DMS53 treated with DMSO at 0.1 percent for 48 hours (cell line): ENCODE data around the gene EFNA4.

ENCODE experiments used
- DNase-seq: peaks from one replicate; lab custom pipeline; 2025; ENCODE audit not compliant: unreplicated experiment; lab: John Stamatoyannopoulos, UW

EFNA4 gene

GRCh38 chr1:155085504-155086127 lies 22.1 kb downstream of the EFNA4 start:
- DNase-seq = peak; percentile 17

DNA sequence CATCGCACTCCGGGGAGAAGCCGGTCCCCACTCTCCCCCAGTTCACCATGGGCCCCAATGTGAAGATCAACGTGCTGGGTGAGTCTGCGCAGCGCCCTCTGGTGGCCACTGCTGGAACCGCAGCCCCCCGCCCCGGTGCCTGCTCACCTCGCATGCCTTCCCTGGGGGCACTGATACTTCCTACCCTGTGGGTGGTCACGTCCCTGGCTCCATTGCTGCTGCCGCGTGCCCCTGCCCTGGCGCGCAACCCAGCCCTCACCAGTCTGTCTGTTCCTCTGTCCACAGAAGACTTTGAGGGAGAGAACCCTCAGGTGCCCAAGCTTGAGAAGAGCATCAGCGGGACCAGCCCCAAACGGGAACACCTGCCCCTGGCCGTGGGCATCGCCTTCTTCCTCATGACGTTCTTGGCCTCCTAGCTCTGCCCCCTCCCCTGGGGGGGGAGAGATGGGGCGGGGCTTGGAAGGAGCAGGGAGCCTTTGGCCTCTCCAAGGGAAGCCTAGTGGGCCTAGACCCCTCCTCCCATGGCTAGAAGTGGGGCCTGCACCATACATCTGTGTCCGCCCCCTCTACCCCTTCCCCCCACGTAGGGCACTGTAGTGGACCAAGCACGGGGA lies 22.7 kb downstream of the EFNA4 start:
- peak; percentile 27 for DNase-seq

DNA sequence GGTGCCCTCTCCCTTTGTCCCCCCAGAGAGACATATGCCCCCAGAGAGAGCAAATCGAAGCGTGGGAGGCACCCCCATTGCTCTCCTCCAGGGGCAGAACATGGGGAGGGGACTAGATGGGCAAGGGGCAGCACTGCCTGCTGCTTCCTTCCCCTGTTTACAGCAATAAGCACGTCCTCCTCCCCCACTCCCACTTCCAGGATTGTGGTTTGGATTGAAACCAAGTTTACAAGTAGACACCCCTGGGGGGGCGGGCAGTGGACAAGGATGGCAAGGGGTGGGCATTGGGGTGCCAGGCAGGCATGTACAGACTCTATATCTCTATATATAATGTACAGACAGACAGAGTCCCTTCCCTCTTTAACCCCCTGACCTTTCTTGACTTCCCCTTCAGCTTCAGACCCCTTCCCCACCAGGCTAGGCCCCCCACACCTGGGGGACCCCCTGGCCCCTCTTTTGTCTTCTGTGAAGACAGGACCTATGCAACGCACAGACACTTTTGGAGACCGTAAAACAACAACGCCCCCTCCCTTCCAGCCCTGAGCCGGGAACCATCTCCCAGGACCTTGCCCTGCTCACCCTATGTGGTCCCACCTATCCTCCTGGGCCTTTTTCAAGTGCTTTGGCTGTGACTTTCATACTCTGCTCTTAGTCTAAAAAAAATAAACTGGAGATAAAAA lies 23.5 kb downstream of the EFNA4 start:
- no peak for DNase-seq

- DNase-seq = peak; percentile 34
These were observed 27.8 kb downstream of the EFNA4 start for GRCh38 chr1:155091071-155092051.

- DNase-seq = no peak
These were observed 28.6 kb downstream of the EFNA4 start for GRCh38 chr1:155092131-155092530.

GRCh38 chr1:155092641-155093040 lies 29.1 kb downstream of the EFNA4 start:
- DNase-seq = no peak

DNA sequence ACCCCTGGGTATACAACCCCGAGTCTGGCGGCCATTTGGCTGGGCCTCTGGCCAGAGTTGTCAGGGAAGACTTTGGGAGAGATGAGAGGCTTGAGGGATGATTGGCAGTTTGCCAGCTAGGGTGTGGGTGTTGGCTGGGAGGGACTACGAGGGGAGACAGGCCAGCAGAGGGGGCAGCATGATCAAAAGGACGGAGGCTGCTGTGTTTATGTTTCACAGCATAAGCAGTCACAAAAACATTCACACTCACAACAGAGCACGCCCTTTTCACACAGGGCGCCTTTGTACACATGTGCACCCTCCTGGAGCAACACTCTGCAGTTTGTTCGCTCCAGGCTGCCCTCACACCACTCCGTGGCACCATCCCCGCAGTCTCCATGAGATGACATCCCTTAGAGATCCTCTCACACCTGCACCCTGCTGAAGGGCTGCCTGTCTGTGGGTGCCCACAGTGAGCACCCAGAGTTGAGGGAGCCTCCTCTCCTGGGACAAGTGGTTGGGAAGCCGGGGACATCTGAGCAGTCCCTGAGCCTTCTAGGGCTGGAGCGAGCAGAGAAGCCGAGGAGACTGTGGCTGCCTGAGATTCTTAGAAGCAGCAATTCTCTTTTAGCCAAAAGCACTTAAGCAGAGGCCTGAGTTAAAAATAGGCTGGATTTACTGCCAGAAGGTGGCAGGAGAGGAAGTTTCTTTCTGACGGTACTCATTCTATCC lies 30.5 kb downstream of the EFNA4 start:
- DNase-seq = peak; percentile 54

DNA sequence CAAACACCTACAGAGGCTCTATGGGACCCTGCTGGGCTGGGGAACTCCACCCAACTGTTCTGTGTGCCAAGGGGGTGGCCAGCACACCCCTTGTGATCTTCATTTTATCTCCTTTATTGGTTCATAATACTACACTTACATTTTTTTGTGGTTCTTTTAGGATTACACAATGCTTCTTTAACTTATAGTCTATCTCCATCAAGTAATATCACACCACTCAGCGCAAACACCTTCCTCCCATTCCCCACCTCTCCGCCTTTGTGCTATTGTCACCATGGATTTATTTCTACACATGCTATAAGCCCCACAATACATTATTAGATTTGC lies 31.0 kb downstream of the EFNA4 start:
- no peak for DNase-seq

DNA sequence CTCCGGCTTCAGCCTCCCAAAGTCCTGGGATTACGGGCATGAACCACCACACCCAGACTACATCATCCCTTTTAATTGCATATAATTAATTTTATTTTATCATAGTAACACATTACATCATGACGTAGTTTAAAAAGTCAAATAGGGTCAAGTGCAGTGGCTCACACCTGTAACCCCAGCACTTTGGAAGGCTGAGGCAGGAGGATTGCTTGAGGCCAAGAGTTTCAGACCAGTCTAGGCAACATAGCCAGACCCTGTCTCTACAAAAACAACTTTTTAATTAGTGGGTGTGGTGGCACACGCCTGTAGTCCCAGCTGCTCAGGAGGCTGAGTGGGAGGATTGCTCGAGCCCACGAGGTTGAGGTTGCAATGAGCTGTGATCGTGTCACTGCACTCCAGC lies 35.8 kb downstream of the EFNA4 start:
- no peak for DNase-seq

GRCh38 chr1:155103325-155103724 lies 39.8 kb downstream of the EFNA4 start:
- no peak for DNase-seq

DNA sequence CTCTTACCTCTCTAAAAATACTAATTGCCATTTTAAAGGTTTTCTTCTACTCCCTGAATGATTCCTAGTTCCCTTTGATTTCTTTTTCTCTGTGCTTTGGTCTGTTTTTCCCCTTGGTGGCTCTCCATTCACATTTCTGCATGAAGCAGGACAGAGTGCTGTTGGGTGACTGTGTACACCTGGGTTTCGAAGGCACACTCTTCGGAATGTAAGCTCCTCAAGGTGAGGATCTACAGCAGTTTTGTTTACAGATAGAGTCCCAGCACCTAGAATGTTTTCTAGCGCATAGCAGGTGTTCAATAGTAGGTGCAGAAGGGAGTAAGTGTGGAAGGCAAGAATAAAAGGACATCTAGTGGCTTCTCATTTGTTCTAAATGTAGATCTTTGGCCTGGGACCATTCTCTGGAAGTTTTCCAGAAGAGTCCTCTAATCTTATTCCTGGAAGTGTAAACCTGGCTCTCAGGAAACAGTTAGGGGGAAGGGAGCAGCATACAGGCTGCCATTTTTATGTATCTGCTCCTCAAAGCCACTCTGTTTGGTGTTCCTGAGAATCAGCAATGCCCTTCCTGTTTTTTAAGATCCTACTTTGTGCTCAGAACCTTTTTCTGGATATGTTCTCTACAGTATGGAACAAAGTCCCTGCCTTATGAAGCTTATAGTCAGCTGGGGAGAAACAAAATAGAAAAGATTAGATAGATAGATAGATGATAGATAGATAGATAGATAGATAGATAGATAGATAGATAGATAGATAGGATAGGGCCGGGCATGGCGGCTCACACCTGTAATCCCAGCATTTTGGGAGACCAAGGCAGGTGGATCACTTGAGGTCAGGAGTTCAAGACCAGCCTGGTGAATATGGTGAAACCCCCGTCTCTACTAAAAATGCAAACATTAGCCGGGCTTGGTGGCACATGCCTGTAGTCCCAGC lies 41.3 kb downstream of the EFNA4 start:
- DNase-seq = no peak

DNA sequence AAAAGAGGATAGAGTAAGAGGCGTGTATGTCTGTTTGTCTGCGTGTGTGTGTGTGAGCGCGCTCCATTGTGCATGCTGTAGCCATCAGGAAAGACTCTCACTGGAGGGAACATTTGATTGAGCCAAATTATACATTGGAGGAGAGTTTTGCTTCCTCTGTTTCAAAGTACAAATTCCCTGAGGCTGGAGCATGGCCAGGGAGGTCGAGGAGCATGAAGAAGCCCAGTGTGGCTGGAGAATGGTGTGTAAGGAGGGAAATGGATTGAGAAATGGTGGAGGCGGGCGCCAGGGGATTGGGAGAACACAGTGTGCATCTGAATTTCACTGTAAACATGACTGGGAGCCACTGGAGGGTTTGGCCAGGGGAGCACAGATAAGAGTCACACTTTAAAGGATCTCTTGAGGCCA lies 42.1 kb downstream of the EFNA4 start:
- no peak for DNase-seq

DNA sequence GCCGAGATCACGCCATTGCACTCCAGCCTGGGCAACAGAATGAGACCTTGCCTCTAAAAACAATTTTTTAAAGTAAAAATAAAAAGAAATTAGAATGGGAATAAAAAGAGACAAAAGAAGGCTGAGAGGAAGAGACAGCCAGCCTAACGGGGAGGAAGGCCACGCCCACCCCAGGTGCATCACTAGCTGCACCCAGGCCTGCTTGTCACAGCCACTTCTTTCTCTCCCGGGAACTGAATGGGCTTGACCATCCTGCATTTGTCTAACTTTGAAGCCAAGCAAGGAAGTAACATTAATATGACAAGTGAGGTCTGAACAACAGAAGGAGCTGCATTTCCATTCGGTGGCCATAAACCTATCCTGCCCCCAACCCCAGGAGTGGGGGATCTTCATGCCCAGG lies 43.3 kb downstream of the EFNA4 start:
- no peak for DNase-seq

GRCh38 chr1:155107309-155108264 lies 44.0 kb downstream of the EFNA4 start:
- no peak for DNase-seq

DNA sequence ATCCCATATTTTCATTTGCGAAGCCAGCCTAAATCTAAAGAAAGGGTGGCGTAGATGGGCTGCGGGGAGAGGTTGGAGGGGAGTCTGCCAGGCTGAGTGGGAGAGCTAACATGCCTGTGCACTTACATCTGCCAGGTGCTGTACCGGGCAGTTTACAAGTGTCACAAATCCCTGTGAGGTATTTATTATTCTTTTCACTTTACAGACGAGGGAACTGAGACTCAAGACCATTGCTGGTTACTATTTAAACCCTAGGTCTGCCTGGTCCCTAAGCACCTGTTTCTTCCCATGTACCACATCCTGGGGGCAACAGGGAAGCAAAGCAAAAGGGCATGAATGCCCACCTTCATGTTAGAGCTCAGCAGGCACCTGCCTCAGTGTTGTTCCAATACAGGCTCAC lies 44.8 kb downstream of the EFNA4 start:
- DNase-seq = no peak

- DNase-seq = no peak
These were observed 46.8 kb downstream of the EFNA4 start for GRCh38 chr1:155110381-155110780.

DNA sequence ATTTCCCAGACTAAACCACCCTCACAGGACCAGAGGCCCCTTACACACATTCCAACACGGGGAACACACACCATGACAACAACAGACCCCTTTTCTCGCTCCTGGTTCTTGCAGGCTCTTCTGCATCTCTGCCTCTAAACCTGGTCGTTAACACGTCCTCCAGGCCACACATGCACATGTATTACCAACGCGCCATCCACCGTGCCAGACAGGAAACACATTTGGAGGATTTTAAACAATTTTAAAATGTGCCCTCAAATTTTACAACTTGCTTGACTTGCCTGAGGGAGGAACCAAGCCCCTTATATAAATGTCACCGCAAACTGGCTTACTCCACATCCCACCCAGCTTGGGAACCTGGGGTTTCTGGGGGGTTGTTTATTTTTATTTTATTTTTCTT lies 47.3 kb downstream of the EFNA4 start:
- no peak for DNase-seq

DNA sequence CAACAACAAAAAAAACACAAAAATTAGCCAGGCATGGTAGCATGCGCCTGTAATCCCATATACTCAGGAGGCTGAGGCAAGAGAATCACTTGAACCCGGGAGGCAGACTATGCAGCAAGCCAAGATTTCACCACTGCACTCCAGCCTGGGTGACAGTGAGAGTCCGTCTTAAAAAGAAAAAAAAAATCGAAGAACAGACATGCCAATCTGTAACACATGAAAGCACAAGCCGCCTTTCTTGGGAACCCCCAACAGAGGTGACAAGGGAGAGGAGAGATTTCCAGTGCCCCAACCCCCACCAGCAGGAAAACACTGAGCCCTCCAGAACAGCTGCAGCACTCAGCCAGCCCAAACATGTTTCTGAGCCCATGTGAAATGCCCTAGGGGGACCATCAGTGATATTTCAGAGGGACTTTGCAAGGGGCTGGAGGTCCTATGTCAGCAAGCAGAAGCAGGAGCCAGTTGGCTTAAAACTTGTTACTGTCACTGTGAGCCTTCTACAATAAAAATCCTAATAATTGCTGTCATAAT lies 50.0 kb downstream of the EFNA4 start:
- DNase-seq = no peak
